Transverse colon (tissue), 4 donors: ENCODE results near the gene GALNT17. TPM values are rescaled to one million over a fixed set of nuclear protein-coding genes. Genes with fewer than 3 reads are reported as not detected.

ENCODE experiments used
- DNase-seq: peaks from one replicate; pipeline ENCODE4 v3.0.0-alpha.2; 2019
- H3K27ac ChIP-seq, 4 donors: fragments of 200-600 bp; sonication (generic); 2 replicates each; pipeline ENCODE4 v1.5.1; 2016 to 2018; ENCODE audit warnings: inconsistent platforms in 4 of 4
- H3K27me3 ChIP-seq: fragments of 200-600 bp; sonication (generic); 2 replicates; pipeline ENCODE4 v1.5.1; 2017; ENCODE audit warnings: inconsistent platforms
- H3K36me3 ChIP-seq, 4 donors: fragments of 200-600 bp; sonication (generic); 2 replicates each; pipeline ENCODE4 v1.5.1; 2017 to 2019; ENCODE audit warnings: inconsistent platforms in 4 of 4
- H3K4me1 ChIP-seq, 4 donors: fragments of 200-600 bp; sonication (generic); 2 replicates each; pipeline ENCODE4 v1.5.1; 2017 to 2020; ENCODE audit warnings: inconsistent platforms in 4 of 4
- H3K4me3 ChIP-seq, 4 donors: fragments of 200-600 bp; sonication (generic); 1 replicate in 1 of 4; 2 replicates in 3 of 4; pipeline versions ENCODE4 v1.5.1 to v1.6.1; 2017 to 2019; ENCODE audit warnings: inconsistent platforms in 4 of 4
- H3K9me3 ChIP-seq, 2 donors: fragments of 200-600 bp; sonication (generic); 2 replicates each; pipeline ENCODE4 v1.5.1; 2017 to 2019; ENCODE audit warnings: inconsistent platforms in 2 of 2
- EP300 ChIP-seq: sonication (generic); formaldehyde crosslinking; IDR thresholded peaks from one replicate; pipeline ENCODE4 v1.6.1; 2017; ENCODE audit warnings: antibody characterized with exemption, low read depth
- POLR2A ChIP-seq: fragments of 450-650 bp; IDR thresholded peaks from one replicate; pipeline ENCODE4 v1.6.1; 2016; ENCODE audit warnings: antibody characterized with exemption, mild to moderate bottlenecking, moderate library complexity
- POLR2AphosphoS5 ChIP-seq, 3 donors: sonication (generic); formaldehyde crosslinking; IDR thresholded peaks; one replicate each; pipeline ENCODE4 v1.6.1; 2016; ENCODE audit warnings: antibody characterized with exemption in 3 of 3
- WGBS, 2 donors: methylation state at CpG; one replicate each; pipeline ENCODE4 v1.1.5; 2018; ENCODE audit warnings: low coverage in 1 of 2; 5-methylcytosine and 5-hydroxymethylcytosine counted together
- in situ Hi-C, 4 donors: fragments of 200-750 bp; cut with MboI; loops; one replicate each; pipeline versions ENCODE4 v1.15.0 to v1.15.1; 2017; ENCODE audit warnings: low sequenced_read_pairs in 3 of 4, low pct_ligation_motif_present in 1 of 4, low pct_unique_long_range_greater_than_20kb in 1 of 4
- intact Hi-C: fragments of 100-400 bp; cut with DNase I; formaldehyde crosslinking; loops from one replicate; pipeline ENCODE4 v1.15.1; 2023; ENCODE audit warnings: low total_unique reads
- total RNA-seq, 4 donors: library from RNA; depleted of rRNA; stranded (reverse); fragments of >200 nt; gene quantifications; one replicate each; pipeline ENCODE4 v1.1.0, GENCODE V29; 2016
- TF ChIP-seq, protein P1 (sequence below), 5 experiments: fragments of 200-600 bp in 3 of 5; fragments of 450-650 bp in 2 of 5; sonication (generic) in 3 of 5; IDR thresholded peaks; 1 replicate in 2 of 5; 2 replicates in 3 of 5; pipeline ENCODE4 v1.5.1; 2016 to 2017; ENCODE audit warnings: antibody characterized with exemption in 5 of 5, inconsistent platforms in 3 of 5, mild to moderate bottlenecking in 2 of 5, moderate library complexity in 1 of 5

GALNT17 gene
- total RNA-seq, 4 donors from 2014 or later = 2.6 to 6.6 (median 5.7) TPM

DNA sequence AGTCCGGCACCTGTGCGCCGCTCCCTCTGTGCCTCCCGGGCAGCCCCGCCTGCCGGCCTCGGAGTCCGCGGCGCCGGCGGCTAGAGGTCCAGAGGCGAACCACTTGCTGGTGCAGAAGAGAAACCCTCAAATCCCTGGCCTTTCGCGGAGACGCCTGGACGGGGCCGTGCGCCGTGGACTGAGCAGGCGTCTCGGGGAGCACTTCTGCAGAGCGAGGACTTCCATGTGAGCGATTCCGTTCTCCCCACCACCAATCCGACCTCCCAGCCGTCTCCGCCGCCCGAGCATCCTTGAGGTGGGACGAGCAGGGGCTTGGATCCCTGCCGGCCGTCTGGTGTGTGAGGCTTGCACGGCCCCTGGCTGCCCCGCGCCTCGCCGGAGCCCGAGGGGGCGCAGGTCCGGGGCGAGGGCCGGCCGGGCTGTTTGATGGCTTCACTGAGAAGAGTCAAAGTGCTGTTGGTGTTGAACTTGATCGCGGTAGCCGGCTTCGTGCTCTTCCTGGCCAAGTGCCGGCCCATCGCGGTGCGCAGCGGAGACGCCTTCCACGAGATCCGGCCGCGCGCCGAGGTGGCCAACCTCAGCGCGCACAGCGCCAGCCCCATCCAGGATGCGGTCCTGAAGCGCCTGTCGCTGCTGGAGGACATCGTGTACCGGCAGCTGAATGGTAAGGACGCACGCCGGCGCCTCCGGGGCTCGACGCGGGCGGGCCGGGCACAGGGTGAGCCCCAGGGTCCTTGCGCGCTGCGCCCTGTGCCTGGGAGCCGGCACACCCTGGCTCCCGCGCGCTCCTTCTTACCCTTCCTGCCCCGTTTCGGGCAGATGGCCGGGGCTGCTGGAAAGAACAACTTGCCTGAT, 660 bp downstream of the GALNT17 start:
- WGBS, 2 donors = 38% methylated on average over 83 of the region's 88 CpGs; no CpG with 5 or more reads in 1 of the 2 donors
- DNase-seq = no peak
- in situ Hi-C loops = no loop called here
- Histone ChIP-seq H3K9me3 (no peaks in the 10 kb centered on the region), H3K4me1 (no peaks in the 10 kb centered on the region), H3K4me3 (peak overlapping the region; percentile 23 to 59 (median 48)), H3K27ac (peak overlapping the region in 3 of 4 donors; percentile 17 to 78 (median 68)), H3K27me3 (peaks cover 24% of the 10 kb centered on the region), H3K36me3 (no peaks in the 10 kb centered on the region)
- intact Hi-C loops = no loop called here
- TF ChIP-seq POLR2AphosphoS5 (IDR thresholded peaks at IDR 0.05) = no peak

DNA sequence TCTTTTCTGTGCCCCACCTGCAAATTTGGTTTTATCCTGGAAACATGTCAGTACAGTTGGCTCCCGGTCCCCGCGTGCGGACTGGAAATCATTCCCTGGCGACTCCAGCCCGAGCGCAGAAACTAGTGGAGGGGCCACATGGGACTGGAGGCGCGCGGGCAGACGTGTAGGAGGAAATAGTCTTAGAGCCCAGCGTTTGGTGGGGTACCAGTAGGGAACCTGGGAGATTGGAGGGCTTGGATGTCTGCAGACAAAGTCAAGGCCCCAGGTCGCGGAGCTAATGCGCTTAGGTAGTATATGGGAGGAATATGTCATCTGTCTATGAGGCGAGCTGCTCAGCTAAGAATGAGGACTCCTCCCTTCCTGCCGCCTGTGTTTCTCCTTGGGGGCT, 1.3 kb downstream of the GALNT17 start:
- intact Hi-C loops (no loop called here), in situ Hi-C loops (no loop called here)
- TF ChIP-seq POLR2AphosphoS5 (IDR thresholded peaks at IDR 0.05) (no peak), EP300 (no peak), POLR2A (no peak)
- TF ChIP-seq, protein P1, sequence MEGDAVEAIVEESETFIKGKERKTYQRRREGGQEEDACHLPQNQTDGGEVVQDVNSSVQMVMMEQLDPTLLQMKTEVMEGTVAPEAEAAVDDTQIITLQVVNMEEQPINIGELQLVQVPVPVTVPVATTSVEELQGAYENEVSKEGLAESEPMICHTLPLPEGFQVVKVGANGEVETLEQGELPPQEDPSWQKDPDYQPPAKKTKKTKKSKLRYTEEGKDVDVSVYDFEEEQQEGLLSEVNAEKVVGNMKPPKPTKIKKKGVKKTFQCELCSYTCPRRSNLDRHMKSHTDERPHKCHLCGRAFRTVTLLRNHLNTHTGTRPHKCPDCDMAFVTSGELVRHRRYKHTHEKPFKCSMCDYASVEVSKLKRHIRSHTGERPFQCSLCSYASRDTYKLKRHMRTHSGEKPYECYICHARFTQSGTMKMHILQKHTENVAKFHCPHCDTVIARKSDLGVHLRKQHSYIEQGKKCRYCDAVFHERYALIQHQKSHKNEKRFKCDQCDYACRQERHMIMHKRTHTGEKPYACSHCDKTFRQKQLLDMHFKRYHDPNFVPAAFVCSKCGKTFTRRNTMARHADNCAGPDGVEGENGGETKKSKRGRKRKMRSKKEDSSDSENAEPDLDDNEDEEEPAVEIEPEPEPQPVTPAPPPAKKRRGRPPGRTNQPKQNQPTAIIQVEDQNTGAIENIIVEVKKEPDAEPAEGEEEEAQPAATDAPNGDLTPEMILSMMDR (IDR thresholded peaks at IDR 0.05) = no peak
- DNase-seq = no peak
- Histone ChIP-seq H3K27me3 (peaks cover 24% of the 10 kb centered on the region), H3K4me1 (no peaks in the 10 kb centered on the region), H3K27ac (no peak overlapping the region), H3K36me3 (no peaks in the 10 kb centered on the region), H3K4me3 (peak overlapping the region in 3 of 4 donors; percentile 45 to 59 (median 51)), H3K9me3 (no peaks in the 10 kb centered on the region)
- WGBS, 2 donors = 34 to 47% methylated on average over 7 to 16 of the region's 17 CpGs

DNA sequence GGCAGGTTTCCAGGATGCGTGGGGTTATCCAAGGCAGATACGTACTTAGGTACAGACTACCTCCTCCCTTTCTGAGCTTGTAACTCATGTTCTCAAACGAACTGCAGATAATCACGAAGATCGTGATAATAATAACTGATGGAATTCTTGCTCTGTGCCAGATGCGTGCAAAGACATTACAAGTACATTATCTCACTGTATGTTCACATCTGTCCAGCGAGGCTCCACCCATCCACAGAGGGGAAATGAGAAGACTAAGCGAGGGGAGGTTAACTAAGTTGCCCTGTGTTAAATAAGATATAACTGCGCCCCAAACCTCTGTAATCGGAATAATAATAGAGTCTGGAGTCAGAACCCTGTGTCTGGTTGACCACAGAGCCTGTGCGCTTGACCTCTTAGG, 1.9 kb downstream of the GALNT17 start:
- no peak for DNase-seq
- TF ChIP-seq EP300 (no peak), POLR2AphosphoS5 (IDR thresholded peaks at IDR 0.05) (no peak), POLR2A (no peak)
- TF ChIP-seq, protein P1 (IDR thresholded peaks at IDR 0.05) = no peak
- Histone ChIP-seq H3K36me3 (no peaks in the 10 kb centered on the region), H3K4me3 (no peak overlapping the region), H3K4me1 (no peaks in the 10 kb centered on the region), H3K27me3 (peaks cover 24% of the 10 kb centered on the region), H3K27ac (no peak overlapping the region), H3K9me3 (no peaks in the 10 kb centered on the region)
- WGBS, 2 donors = 79 to 89% methylated on average over 8 to 11 of the region's 11 CpGs
- in situ Hi-C loops (no loop called here), intact Hi-C loops (no loop called here)

DNA sequence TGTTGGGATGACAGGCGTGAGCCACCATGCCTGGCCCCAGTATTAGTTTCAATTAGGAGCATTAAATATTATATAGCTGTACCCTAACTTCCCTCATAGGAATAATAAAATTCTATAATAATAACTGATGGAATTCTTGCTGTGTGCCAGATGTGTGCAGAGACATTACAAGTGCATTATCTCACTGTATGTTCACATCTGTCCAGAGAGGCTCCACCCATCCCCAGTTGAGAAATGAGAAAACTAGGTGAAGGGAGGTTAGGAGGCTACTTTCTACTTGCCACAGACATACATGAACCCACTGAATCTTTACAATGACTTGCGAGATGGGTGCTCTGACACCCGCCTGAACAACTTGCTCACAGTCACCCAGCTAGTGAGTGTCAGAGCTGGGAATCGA, 3.2 kb downstream of the GALNT17 start:
- Histone ChIP-seq H3K4me3 (no peak overlapping the region), H3K36me3 (no peaks in the 10 kb centered on the region), H3K27ac (no peak overlapping the region), H3K4me1 (no peaks in the 10 kb centered on the region), H3K9me3 (no peaks in the 10 kb centered on the region), H3K27me3 (peaks cover 24% of the 10 kb centered on the region)
- TF ChIP-seq EP300 (no peak), POLR2A (no peak), POLR2AphosphoS5 (IDR thresholded peaks at IDR 0.05) (no peak)
- TF ChIP-seq, protein P1 (IDR thresholded peaks at IDR 0.05) = no peak
- no peak for DNase-seq
- 55 to 82% methylated on average over 3 to 4 of the region's 4 CpGs for WGBS, 2 donors
- in situ Hi-C loops (no loop called here), intact Hi-C loops (no loop called here)
